ENCODE measurements around the gene SCFD2.
"Not testable (repeated sequence)": the region's sequence is repeated elsewhere in the genome, so short reads cannot be mapped to it uniquely, and the experiment has no call there.

Gene SCFD2

DNA sequence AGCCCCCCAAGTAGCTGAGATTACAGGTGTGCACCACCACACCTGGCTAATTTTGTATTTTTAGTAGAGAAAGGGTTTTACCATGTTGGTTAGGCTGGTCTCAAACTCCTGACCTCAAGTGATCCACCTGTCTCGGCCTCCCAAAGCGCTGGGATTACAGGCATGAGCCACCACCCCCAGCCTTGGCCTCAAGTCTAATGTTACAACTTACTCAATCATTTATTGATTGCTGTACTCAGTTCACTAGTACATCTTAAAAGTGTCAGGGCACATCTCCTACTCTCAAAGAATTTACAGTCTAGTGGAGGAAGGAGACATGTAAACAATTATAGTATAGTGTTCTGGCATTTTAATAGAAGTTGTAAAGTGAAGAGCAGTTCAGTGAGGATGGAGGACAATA lies 19.5 kb downstream of the SCFD2 start:
- not testable (repeated sequence) for DNase-seq (ENCODE audit: low read depth)

GRCh38 chr4:53340145-53340544 lies 25.7 kb downstream of the SCFD2 start:
- DNase-seq (ENCODE audit: low read depth), result not testable (repeated sequence)

GRCh38 chr4:53334916-53335315 lies 30.9 kb downstream of the SCFD2 start:
- not testable (repeated sequence) for DNase-seq (ENCODE audit: low read depth)

DNA sequence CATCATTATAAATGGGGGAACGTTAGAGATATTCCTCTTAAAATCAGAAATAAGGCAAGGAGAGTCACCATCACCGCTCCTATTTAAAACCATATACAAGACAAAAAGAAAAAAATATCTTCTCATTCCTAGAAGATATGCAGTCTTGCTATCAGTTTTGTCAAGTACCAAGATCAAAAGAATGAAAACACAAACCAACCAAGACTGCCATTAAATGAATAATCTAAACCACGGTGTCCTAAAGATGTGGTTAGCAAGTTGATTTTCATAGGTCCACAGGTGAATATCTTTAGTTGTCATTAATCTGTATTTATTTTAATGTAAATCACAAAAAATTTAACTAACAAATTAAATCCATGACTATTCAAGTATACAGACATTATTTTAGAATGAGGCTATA lies 39.3 kb downstream of the SCFD2 start:
- DNase-seq (ENCODE audit: low read depth), result no peak

DNA sequence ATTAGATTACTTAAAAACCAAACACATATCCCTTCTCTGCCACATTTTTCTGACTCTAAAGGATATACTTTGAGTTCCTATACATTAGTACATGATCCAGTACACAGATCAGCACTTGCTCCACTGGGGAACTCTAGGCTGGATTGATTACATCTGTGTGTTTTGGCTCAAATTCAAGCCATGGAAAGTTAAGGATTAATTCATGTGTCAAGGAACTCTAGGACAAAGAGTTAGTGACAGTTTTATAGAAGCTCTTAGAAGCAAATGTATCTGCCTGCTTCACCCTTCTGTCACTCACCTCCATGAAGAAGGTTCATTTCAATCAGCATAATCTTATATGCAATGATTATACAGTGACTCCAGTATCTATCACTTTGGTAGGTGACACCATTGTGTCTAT lies 43.2 kb downstream of the SCFD2 start:
- DNase-seq (ENCODE audit: low read depth), result no peak

GRCh38 chr4:53321984-53322289 lies 43.9 kb downstream of the SCFD2 start:
- DNase-seq (ENCODE audit: low read depth), result no peak

DNA sequence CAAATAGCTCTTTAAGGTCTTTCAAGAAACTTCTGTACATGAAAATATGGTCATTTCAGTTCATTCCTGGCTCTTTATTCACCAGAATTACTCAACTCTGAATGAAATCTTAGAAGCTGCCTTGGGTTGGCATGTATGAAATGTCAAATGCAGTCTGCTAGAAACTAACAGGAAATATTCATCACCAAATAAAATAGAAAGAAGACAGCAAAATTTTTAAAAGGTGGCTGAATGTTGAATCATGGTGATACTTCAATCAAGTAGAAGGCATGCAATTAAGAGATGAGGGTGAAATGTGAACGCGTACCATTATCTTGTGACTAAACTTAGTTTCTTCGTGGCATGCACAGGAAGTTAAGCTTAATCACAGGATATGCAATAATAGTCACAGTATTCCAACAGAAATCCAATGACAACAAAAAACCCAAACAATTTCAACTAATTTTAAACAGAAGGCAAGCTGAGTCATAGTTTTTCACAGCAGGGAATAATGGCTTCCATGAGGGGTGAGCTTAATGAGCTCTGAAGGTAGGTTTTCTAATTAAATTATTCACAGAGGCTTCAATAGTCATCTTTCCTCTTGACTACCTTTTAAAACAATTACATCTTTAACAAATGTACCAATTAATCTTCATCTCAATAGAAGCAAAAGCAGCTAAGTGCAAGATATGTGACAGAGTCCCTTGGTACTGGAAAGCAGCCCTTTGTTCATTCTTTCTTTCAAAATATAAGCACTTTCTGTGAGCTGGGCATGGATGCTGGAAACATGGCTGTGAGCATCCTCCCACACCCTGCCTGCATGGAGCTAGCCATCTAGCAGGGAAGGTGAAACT lies 44.5 kb downstream of the SCFD2 start:
- DNase-seq (ENCODE audit: low read depth), result no peak

GRCh38 chr4:53315300-53315699 lies 50.6 kb downstream of the SCFD2 start:
- DNase-seq (ENCODE audit: low read depth), result no peak

DNA sequence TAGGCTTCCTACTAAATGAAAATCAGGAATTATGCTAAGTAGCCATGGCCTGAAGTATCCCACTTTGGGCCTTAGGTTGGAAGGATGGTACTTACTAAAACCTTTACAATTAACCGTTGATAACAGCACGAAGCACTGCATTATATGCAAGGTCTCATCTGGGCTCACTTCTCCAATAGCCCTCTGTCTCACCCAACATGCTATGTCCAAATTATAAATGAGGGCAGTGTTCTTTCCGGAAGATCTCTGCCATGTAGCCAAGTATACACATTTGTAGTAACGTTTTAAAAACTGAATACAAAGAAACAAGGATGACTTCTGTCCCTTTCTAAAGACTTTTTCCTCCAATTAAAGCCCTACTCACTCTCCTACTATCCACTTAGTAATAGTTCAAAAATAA lies 51.6 kb downstream of the SCFD2 start:
- no peak for DNase-seq (ENCODE audit: low read depth)

DNA sequence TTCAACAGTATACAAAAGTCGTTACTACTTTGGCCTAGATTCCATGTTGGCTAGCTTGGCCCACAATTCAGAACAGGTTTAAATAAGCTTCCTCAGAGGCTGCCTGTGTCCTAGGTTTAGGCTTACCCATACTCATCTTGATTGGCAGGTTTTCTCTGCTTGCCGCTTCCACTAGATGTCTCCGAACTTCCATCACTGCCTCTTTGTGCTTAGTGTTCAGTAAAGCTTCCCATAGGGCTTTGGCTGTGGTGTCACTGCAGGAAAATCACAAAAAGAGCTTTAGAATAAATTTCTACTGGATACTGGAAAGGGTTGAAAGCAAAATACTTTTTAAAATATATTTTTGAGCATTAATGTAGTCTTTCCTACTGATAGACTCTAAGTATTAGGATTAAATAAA lies 52.4 kb downstream of the SCFD2 start:
- no peak for DNase-seq (ENCODE audit: low read depth)

DNA sequence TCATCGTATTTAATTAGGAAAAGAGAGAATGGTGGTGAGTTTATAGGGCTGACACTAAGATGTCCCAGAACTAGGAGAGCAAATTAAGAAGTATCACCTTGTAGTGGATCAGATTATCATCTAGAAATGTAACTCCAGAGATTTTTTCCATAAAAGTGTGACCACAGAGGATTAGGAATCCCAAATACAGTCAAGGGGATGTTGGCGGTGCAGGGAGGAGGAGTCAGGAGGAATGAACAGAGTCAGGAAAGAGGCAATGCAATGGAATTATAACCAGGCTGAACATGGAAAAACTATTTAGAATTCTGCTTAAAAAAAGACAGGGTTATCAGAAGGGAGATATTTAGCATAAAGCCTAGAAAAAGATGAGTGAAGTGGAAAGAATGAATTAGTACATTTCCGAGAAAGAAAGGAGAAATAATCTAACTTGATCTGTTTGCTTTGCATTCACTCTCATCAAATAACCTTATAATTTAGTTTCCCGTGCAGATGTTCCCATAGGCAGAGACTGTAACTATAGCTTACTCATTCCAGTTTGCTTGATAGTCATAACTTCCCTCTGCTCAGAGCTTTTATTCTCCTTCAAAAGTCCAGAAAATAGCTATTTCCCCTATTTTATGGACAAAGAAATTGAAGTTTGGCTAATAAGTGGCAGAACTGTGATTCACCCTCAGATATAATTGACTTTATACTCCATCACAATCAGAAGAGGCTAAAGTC lies 56.4 kb downstream of the SCFD2 start:
- no peak for DNase-seq (ENCODE audit: low read depth)

DNA sequence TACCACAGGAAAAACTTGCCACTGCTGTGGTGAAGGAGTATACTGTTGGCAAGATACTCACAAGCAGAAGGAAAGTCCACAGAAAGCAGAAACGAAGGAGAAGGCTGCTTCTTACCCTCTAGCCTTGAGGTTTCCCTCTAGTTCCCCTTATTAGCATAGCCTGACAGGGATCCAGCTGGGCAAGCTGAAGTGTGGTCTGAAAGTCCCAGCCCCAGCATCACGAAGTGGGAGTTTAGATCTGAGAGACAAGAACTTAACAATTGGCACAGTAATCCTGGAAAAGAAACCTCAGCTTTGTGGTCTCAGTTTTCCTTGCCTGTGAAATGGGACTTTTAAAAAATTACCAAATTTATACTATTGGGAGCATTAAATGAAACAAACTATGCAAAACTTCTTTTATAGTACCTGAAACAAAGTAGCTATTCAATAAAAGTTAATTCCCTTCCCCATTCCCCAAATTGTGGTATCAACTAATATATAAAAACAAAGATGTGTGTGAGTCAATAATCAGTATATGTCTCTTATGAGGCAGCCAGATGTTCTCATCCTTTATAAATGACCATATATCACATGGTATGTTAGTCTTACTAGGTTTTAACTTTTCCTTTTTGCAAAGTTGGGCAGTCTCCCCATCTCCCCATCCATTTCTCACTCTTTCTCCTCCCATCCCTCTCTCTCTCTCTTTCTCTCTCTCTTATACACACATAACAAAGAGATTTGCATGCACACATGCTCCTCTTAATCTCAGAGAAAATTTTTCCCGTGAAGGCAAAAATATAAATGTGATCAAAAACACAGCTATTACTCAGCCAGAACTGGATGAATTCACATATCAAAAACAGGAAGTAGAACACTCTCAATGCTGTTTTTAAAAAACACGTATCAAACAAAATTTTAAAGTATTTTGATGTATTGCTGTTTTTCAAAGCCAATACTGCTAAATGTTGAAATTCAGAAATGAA lies 57.8 kb downstream of the SCFD2 start:
- DNase-seq (ENCODE audit: low read depth), result no peak

DNA sequence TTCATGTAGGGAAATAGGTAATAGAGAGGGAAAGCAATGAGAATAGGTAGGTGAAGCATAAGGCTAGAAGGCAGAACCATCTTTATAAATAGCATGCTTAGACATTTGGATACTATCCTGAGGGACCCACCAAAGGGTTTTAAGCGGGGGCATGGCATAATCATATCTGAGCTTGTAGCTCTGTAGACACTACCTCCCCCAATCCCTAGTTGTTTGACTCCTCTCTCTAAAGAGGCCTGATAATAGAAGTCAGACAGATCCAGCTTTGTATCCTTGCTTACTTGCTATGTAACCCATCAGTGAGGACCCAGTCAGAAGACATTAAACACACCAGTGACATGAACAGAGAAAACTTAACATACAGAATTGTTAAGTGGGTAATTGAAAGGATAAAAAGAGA lies 58.7 kb downstream of the SCFD2 start:
- no peak for DNase-seq (ENCODE audit: low read depth)

DNA sequence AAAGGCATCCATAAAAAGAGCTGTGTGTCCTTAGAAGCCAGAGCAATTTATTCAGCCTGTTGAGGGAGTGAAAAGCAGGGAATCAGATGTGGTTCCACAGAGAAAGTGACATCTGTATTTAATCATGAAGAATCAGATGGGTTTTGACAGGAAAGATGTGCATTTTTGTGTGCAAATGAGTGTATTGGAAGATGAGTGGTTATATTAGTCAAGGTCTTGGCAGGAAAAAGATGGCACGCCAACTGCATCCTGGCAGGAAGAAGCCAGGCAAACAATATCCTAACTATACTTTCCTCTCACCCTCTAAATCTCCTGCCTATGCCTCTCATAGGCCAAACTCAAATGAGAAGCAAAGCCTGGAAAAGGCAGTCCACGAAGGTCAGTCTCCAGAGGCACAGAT lies 59.1 kb downstream of the SCFD2 start:
- no peak for DNase-seq (ENCODE audit: low read depth)

GRCh38 chr4:53292209-53292608 lies 73.7 kb downstream of the SCFD2 start:
- DNase-seq (ENCODE audit: low read depth), result not testable (repeated sequence)

DNA sequence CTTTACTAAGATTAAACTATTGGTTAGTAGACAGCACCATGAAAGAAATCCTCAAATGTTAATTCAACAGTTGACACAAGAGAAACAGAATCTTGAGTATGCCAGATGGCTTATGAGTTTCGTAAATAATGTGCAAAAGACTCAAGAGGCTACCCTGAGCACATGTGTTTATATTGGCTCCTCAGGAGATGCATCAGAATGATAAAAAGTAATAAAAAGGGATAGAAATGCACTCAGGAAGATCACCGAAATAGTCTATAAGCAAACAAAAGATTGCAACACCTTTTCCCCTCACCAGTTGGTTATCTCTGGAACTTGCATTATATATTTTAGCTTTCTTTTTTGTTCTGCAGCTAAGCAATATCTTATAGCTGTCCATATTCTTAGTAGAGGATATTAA lies 84.4 kb downstream of the SCFD2 start:
- no peak for DNase-seq (ENCODE audit: low read depth)

GRCh38 chr4:53280846-53281245 lies 85.0 kb downstream of the SCFD2 start:
- no peak for DNase-seq (ENCODE audit: low read depth)

DNA sequence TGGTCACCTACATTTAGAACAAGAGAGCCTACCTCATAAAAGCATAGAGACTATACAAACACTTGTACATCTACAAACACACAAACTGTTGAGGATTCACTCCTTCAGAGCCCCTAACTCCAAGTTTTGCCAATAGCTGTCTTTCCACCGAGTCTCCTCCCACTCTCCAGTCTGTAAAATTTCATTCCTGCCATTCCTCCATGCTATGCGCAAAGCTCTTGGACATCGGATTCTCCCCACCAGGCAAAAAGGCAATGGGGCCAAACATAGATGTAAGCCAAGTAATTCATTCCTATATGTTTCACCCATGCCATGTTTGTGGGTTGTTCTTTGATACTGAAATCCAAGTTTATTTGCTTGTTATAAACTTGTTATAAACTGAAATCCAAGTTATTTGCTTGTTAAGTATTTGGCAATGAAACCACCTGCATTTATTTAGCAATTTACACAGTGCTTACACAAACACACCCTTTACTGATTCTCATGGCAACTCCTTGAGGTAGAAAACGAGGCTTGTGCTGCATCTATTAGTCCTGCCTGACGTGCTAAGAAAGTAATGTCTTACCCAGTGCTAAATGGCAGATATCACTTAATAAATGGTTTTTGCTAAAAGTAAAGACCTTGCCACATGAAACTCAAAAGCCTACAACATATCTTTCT lies 91.1 kb downstream of the SCFD2 start:
- DNase-seq (ENCODE audit: low read depth), result no peak

GRCh38 chr4:53273726-53274125 lies 92.1 kb downstream of the SCFD2 start:
- no peak for DNase-seq (ENCODE audit: low read depth)

DNA sequence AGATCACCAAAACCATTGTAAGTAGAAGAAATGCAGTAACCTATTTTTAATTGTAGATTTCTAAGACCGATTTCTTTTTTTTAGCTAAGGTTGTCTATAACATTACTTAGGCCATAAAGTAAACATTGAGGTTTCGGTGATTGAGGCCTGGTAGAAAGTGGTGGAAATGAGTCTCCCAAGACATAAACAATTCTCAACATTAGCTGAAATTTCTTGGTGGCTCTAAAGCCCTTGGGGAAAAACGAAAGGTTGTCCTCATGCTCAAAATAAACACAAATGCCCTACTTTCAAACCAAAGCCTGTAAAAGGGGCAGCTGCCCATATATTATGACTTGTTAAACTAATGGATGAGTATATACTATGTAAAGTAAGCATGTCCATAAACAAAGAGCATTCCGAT lies 98.8 kb downstream of the SCFD2 start:
- DNase-seq (ENCODE audit: low read depth), result no peak

DNA sequence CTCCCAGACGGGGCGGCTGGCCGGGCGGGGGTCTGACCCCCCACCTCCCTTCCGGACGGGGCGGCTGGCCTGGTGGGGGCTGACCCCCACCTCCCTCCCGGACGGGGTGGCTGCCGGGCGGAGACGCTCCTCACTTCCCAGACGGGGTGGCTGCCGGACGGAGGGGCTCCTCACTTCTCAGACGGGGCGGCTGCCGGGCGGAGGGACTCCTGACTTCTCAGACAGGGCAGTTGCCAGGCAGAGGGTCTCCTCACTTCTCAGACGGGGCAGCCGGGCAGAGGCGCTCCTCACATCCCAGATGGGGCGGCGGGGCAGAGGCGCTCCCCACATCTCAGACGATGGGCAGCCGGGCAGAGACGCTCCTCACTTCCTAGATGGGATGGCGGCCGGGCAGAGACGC lies 109.9 kb downstream of the SCFD2 start:
- not testable (repeated sequence) for DNase-seq (ENCODE audit: low read depth)

DNA sequence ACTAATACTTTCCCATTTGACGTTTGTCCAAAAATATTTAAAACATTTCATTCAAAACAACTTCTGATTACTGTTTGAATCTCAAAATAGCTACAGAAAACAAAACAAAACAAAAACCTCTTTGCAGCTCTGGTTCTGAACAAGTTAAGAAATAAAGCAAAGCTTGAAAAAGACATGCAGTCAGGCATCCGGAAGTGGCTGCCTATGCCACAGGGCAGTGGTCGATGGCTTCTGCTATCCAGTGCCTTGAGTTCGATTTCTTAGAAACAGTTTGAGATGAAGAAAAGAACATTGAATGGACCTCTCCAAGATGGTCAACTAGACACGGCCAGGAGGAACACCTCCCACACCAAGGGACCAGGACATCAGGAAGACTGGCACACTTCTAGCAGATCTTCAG lies 125.3 kb downstream of the SCFD2 start:
- DNase-seq (ENCODE audit: low read depth), result no peak

Measured in stimulated activated CD4-positive, alpha-beta T cell treated with anti-CD3 and anti-CD28 coated beads, Interleukin-2, amount 100 ng/mL, for 4 hours (primary cell).